GM12892 (cell line): Measurements from ENCODE around the gene PRKAR1B.

Experiments used
- DNase-seq: peaks from one replicate; pipeline ENCODE4 v3.0.0; 2011; ENCODE audit not compliant: insufficient read length
- FAIRE-seq: peaks from 2 replicates; lab custom pipeline; 2011; peaks lifted over from hg19 to GRCh38; lab: Jason Lieb, UNC
- POLR2A ChIP-seq: IDR thresholded peaks from 2 replicates; pipeline ENCODE4 v1.6.1; 2011; ENCODE audit warnings: low read depth, low read length, control low read depth
- POLR2AphosphoS5 ChIP-seq: IDR thresholded peaks from 2 replicates; pipeline ENCODE4 v1.6.1; 2011; ENCODE audit warnings: low read depth, low read length, control low read depth
- TAF1 ChIP-seq: IDR thresholded peaks from 2 replicates; pipeline ENCODE4 v1.6.1; 2011; ENCODE audit warnings: low read depth, mild to moderate bottlenecking, control low read depth, low read length, borderline replicate concordance

PRKAR1B gene

DNA sequence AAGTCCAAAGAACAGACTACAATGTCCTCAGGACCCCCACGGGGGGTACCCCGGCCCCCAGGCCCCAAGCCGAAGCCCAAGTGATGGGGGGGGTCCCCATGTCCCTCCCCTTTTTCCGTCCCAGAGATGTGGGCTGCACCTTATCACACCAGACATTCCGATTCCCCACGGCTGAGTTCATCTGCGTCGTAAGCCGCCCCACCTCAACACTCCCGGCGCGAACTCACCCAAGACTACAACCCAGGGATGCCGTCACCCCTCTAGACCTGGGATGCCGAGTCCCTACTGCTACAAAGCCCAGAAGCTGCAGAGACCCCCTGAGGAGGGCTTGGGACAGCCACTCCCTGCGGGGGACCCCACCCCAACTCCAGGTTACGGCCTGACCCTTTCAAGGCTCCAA is 221.9 kb downstream of the PRKAR1B start:
- no peak for FAIRE-seq
- no peak for DNase-seq

DNA sequence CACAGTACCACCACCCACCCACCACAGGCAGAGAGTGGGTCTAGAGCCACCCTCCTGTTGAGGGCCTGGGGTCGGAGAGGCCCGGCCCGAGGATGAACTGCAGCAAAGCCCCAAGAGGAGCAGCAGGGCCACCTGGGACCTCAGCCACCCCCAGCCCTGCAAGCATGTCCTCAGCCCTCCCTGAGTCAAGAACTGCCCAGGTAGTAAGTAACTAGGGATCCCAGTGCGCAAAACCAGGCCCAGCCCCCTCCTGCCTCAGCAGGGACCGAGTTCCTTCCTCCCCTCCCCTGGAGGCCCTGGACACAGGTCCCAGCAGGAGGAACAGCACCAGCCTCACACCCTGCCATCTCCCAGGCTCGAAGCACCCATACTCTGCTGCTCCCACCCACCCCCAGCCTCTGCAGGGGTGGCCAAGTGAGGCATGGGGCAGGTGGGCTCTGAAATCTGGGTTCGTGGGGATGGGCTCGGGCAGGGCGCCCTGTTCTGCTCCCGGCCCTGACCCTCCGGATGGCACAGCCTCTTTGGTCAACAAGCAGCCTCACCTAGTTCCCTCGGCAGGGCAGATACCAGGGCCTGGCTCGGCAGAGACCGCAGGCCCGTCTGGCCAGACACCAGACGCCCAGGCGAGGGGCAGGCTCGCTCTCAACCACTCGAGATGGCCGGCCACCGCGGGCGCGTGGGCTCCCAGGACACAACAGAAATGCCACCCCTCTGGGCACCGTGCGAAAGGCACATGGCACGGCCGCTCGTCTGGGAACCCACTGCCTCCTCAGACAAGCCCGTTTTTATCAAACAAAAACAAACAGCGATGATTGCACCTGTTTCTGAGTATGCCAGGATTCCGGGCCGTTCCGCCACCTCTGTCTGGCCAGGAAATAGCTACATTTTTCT is 222.6 kb downstream of the PRKAR1B start:
- no peak for FAIRE-seq
- no peak for DNase-seq
- TF ChIP-seq TAF1 (no peak), POLR2A (no peak), POLR2AphosphoS5 (no peak)

More for the DNA sequence above, 221.9 kb downstream of the PRKAR1B start:
- TF ChIP-seq TAF1 = no peak
- TF ChIP-seq POLR2A = no peak
- TF ChIP-seq POLR2AphosphoS5 = no peak

DNA sequence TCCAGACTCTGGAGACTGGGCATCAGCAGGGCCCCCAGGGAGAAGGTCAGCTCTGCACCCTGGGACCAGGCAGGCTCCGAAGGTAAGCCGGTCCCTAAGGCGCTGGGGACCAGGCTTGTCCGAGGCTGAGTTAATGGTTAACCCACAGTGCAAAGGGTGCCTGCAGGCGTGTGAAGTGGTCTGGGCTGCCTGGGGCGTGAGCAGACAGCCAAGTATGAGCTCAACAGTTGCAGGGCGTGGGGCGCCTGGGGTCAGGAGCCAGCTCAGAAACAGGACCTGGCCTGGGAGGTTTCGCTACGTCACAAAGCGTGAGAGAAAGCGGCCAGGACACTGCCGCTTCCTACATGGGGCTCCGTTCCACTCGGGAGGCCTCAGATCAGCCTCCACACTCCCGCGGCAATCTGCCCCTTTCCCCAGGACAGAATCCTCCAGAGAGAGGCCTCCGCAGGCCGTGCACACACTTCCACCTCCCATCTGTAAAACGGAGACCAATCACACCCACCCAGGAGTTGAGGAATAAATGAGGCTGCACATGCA is 223.4 kb downstream of the PRKAR1B start:
- FAIRE-seq (no peak), DNase-seq (no peak)
- no peak for TF ChIP-seq POLR2A
- TF ChIP-seq TAF1 = no peak
- no peak for TF ChIP-seq POLR2AphosphoS5

- TF ChIP-seq TAF1 = no peak
- no peak for TF ChIP-seq POLR2AphosphoS5
- no peak for TF ChIP-seq POLR2A
- FAIRE-seq (no peak), DNase-seq (no peak)
Measured at GRCh38 chr7:502296-502695, 224.8 kb downstream of the PRKAR1B start.

DNA sequence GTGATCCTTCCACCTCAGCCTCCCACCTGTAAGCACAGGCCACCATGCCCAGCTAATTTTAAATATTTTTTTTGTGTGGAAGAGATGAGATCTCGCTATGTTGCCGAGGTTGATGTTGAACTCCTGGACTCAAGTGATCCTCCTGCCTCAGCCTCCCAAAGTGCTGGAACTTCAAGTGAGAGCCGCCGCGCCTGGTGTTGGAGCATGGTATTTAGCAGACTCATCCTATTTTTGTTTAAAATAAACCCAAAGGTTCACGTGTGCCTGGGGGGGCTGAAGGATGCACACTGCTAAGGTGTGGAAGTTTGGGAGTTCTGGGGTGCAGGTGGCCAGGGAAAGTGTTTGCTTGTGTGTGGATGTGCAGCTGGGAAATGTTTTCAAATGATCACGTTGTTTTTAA is 225.6 kb downstream of the PRKAR1B start:
- FAIRE-seq = no peak
- DNase-seq = no peak
- TF ChIP-seq POLR2AphosphoS5 (no peak), TAF1 (no peak), POLR2A (no peak)

DNA sequence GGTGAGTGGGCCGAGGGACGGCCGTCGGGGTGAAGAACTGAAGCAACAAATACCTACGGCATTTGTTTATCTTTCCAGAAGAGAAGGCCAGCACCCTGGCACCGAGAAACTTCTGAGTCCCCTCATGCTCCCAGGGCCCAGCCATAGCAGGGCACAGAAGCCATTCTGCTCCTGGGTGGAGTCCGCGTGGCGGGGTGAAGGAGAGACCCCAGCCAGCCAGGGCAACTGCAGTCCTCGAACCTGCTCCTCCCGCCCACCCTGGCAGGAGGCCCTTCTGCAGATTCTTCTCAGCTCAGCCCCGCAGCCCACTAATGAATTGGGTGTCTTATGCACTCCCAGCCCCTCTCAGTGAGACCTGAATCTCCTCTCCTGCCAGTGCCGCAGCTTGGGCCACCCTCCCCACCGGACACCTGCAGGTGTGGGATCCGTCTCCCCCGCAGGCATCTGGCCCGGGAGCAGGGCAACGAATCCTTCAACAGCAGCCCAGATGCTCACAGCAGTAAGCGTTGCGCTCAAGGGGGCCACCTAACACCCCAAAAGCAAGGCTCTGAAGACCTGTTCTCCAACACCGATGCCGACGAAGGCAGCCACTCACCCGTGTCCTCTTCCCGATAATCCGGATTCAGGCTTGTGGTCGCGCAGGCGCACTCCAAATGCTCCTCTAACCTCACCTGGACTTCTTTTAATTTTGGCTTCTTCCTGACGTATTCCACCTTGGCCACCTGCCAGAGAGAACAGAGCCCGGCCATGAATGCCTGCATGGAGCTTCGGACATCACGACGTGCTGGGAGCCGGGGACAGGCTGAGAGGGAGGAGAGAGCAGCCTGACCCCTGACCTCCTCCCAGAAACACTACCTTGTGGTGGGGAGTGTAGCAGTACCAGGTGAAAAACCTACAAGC is 226.3 kb downstream of the PRKAR1B start:
- no peak for FAIRE-seq
- no peak for DNase-seq
- TF ChIP-seq POLR2A (no peak), TAF1 (no peak), POLR2AphosphoS5 (no peak)

- TF ChIP-seq TAF1 = no peak
- TF ChIP-seq POLR2AphosphoS5 = no peak
- TF ChIP-seq POLR2A = no peak
- FAIRE-seq = no peak
Measured at GRCh38 chr7:499853-500485, 227.1 kb downstream of the PRKAR1B start.

More at GRCh38 chr7:499853-500485, 227.1 kb downstream of the PRKAR1B start:
- no peak for DNase-seq
